ENCODE measurements around the gene TAF1D. TPM values are rescaled to one million over a fixed set of nuclear protein-coding genes. Genes with fewer than 3 reads are reported as not detected.
A peak's percentile ranks its signal among the peaks of the same experiment; 100 is the strongest.

The TAF1D gene
- total RNA-seq, 2 experiments from 2014 or later = 161 to 173 TPM

DNA sequence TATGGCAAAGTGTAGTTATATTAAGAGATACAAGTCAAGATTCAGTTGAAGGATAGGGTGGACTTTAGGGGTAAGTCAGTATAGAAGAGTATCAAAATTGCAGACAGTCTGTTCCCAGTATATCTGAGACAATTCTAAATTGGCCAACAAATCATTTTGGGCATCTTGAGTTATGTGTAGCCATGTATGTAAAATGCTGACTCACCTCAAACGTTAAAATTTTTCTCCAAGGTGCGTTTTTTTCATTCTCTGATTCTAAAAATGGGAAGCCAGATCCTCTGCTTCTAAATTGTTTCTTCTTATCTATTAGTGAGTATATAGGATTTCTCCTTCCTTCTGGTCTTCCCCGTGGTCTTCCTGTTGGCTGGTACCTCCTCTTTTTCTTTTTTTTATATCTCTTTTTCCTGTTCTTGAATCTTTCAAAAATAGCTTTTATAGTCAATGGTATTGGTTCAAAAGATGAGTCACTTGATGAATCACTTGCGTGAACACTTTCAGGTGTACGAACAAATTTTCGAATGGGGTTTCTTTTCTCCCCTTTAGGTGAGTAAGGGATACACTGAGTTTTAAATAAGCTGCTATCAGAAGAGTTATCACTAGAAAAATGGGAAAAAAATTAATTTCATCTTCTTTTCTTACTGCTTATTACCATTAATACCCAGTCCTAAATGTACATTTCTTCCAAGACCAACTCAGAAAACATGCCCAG lies 3.2 kb downstream of the TAF1D start:
- peak overlapping the region in 1 of 2 donors; percentile 19 for H3K27ac ChIP-seq (ENCODE audit: low read depth in 1 of 2, low read length in 2 of 2)
- Mint-ChIP-seq H3K4me1 (ENCODE audit: low read depth) (peaks cover 86% of the 10 kb centered on the region), H3K36me3 (ENCODE audit: low read depth) (peaks cover 91% of the 10 kb centered on the region), H3K27me3 (no peaks in the 10 kb centered on the region), H3K27ac (peak overlapping the region; percentile 98), H3K9me3 (no peaks in the 10 kb centered on the region), H3K4me3 (peak overlapping the region; percentile 89)
- intact Hi-C loops (cut with DNase I, micrococcal nuclease) = loop anchor here in 1 of 2 experiments (2.0 kb wide), 1 partner anchor 541 kb away; the partner anchor contains the start of gene SLC36A4
- ATAC-seq (ENCODE audit: poor library complexity) (no peak), DNase-seq (peak in 3 of 14 experiments; percentile 31 to 40 (median 31))
- H3K4me3 ChIP-seq (ENCODE audit: low read length) = peak overlapping the region; percentile 88
- peaks cover 37% of the 10 kb centered on the region for H3K4me1 ChIP-seq (ENCODE audit: insufficient read depth, low read length)
- ChIA-PET POLR2A (interaction anchor here (1.0 to 2.1 kb wide), 4 partner anchors 8 to 46 kb away, joined by 3 to 10 read pairs (median 4); partner anchors contain the start of gene MED17), CTCF (no interaction called here)
- no peaks in the 10 kb centered on the region for H3K9me3 ChIP-seq (ENCODE audit: control insufficient read depth in 1 of 2, insufficient read depth in 1 of 2, low read length in 2 of 2)
- H3K36me3 ChIP-seq (ENCODE audit: insufficient read depth, low read length) = peaks cover 58% of the 10 kb centered on the region
- no peaks in the 10 kb centered on the region for H3K27me3 ChIP-seq (ENCODE audit: control insufficient read depth in 1 of 2, insufficient read depth in 2 of 2, low read length in 2 of 2)
- TF ChIP-seq, protein P1, sequence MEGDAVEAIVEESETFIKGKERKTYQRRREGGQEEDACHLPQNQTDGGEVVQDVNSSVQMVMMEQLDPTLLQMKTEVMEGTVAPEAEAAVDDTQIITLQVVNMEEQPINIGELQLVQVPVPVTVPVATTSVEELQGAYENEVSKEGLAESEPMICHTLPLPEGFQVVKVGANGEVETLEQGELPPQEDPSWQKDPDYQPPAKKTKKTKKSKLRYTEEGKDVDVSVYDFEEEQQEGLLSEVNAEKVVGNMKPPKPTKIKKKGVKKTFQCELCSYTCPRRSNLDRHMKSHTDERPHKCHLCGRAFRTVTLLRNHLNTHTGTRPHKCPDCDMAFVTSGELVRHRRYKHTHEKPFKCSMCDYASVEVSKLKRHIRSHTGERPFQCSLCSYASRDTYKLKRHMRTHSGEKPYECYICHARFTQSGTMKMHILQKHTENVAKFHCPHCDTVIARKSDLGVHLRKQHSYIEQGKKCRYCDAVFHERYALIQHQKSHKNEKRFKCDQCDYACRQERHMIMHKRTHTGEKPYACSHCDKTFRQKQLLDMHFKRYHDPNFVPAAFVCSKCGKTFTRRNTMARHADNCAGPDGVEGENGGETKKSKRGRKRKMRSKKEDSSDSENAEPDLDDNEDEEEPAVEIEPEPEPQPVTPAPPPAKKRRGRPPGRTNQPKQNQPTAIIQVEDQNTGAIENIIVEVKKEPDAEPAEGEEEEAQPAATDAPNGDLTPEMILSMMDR (IDR thresholded peaks at IDR 0.05) = no peak

DNA sequence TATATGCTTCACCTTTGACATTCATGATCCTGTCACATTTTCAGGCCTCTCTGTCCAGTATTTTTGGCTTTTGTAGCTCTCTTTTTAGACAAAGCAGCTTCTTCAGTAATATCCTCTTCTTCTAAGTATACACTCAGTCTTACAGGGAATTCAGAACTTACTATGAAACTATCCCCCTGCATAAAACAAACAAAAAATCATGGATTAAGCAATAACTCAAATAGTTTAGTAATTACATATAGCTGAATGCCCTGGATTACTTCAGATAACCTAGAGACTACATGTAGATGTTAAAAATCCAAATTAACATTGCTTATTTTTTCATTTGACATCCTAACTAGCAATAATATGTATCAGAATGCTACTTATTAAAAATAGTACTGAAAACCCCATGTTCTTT lies 5.2 kb downstream of the TAF1D start:
- Mint-ChIP-seq H3K4me1 (ENCODE audit: low read depth) (peaks cover 88% of the 10 kb centered on the region), H3K4me3 (peak overlapping the region; percentile 49), H3K27me3 (no peaks in the 10 kb centered on the region), H3K27ac (peak overlapping the region; percentile 98), H3K9me3 (no peaks in the 10 kb centered on the region), H3K36me3 (ENCODE audit: low read depth) (peaks cover 100% of the 10 kb centered on the region)
- H3K4me1 ChIP-seq (ENCODE audit: insufficient read depth, low read length) = peaks cover 26% of the 10 kb centered on the region
- no peak for ATAC-seq (ENCODE audit: poor library complexity)
- DNase-seq = no peak
- H3K9me3 ChIP-seq (ENCODE audit: control insufficient read depth in 1 of 2, insufficient read depth in 1 of 2, low read length in 2 of 2) = no peaks in the 10 kb centered on the region
- TF ChIP-seq, protein P1 (IDR thresholded peaks at IDR 0.05) = no peak
- no peak overlapping the region for H3K4me3 ChIP-seq (ENCODE audit: low read length)
- no peaks in the 10 kb centered on the region for H3K27me3 ChIP-seq (ENCODE audit: control insufficient read depth in 1 of 2, insufficient read depth in 2 of 2, low read length in 2 of 2)
- ChIA-PET CTCF (interaction anchor here (0.8 kb wide), 1 partner anchor 36 kb away, joined by 6 read pairs; no protein-coding TSS in a partner anchor), POLR2A (interaction anchor here (1.2 kb wide), 1 partner anchor 15 kb away, joined by 4 read pairs; no protein-coding TSS in a partner anchor)
- peaks cover 78% of the 10 kb centered on the region for H3K36me3 ChIP-seq (ENCODE audit: insufficient read depth, low read length)
- no peak overlapping the region for H3K27ac ChIP-seq (ENCODE audit: low read depth in 1 of 2, low read length in 2 of 2)
- intact Hi-C loops (cut with DNase I, micrococcal nuclease) = no loop called here

DNA sequence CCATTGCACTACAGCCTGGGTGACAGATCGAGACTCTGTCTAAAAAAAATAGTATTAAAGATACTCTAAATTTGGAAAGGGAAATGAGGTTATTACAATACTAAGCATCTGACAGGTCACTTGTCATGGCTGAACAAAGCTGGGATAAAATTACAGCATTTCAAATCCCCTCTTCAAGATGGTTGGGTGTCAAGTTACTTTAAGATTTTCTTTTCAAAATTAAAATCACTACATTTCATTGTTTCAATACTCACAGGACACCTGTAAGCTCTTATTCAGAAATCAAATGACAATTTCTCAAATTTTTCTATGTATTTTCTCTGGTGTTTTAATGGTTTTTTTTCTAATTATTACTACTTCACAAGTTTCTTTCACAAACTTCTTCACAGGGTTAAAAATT lies 5.7 kb downstream of the TAF1D start:
- no peaks in the 10 kb centered on the region for H3K27me3 Mint-ChIP-seq
- Histone ChIP-seq H3K4me3 (ENCODE audit: low read length) (no peak overlapping the region), H3K27me3 (ENCODE audit: control insufficient read depth in 1 of 2, insufficient read depth in 2 of 2, low read length in 2 of 2) (no peaks in the 10 kb centered on the region), H3K36me3 (ENCODE audit: insufficient read depth, low read length) (peaks cover 83% of the 10 kb centered on the region), H3K9me3 (ENCODE audit: control insufficient read depth in 1 of 2, insufficient read depth in 1 of 2, low read length in 2 of 2) (no peaks in the 10 kb centered on the region), H3K27ac (ENCODE audit: low read depth in 1 of 2, low read length in 2 of 2) (no peak overlapping the region), H3K4me1 (ENCODE audit: insufficient read depth, low read length) (peaks cover 26% of the 10 kb centered on the region)
- DNase-seq (no peak), ATAC-seq (ENCODE audit: poor library complexity) (no peak)
- ChIA-PET CTCF (interaction anchor here (0.8 kb wide), 1 partner anchor 35 kb away, joined by 6 read pairs; no protein-coding TSS in a partner anchor), POLR2A (interaction anchor here (1.2 kb wide), 1 partner anchor 15 kb away, joined by 4 read pairs; no protein-coding TSS in a partner anchor)
- TF ChIP-seq, protein P1 (IDR thresholded peaks at IDR 0.05) = no peak
- no peak overlapping the region for H3K4me3 Mint-ChIP-seq
- intact Hi-C loops (cut with DNase I, micrococcal nuclease) = no loop called here
- H3K36me3 Mint-ChIP-seq (ENCODE audit: low read depth) = peaks cover 98% of the 10 kb centered on the region
- H3K27ac Mint-ChIP-seq = peak overlapping the region; percentile 98
- peaks cover 84% of the 10 kb centered on the region for H3K4me1 Mint-ChIP-seq (ENCODE audit: low read depth)
- no peaks in the 10 kb centered on the region for H3K9me3 Mint-ChIP-seq

Measured in CD4-positive, alpha-beta T cell (primary cell).